ENCODE results near the gene UFSP1. TPM values are rescaled to one million over a fixed set of nuclear protein-coding genes. Genes with fewer than 3 reads are reported as not detected.

The UFSP1 gene
- total RNA-seq, 2 experiments from 2014 or later: 0.64 to 1.4 TPM

DNA sequence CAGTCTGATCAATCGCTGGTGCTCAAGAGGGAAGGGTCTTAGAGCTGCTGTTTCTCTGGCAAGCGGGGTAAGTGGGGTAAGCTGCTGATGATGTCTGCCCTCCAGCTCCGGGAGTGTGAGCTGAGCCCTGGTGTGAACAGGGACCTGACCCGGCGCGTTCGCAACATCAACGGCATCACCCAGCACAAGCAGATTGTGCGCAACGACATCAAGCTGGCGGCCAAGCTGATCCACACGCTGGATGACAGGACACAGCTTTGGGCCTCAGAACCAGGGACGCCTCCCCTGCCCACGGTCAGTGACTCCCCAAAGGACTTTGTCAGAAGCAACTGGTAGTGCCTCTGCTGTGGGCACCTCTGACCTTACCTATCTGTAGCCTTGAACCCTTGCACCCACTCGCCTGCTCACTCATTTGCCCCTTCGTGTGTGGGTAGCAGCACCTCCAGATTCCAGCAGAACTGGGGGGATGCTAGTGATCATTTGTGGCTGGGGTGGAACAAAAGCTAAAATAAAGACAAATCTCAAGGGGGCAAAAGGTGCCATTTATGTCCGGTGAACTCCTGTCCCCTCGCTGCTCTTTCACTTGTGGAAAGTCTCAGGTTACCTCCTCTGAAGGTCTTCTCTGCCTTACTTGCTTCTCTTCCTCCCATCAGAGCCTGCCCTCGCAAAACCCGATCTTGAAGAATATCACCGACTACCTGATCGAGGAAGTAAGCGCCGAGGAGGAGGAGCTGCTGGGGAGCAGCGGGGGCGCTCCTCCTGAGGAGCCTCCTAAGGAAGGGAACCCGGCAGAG is 3.2 kb downstream of the UFSP1 start:
- Mint-ChIP-seq H3K9me3 (no peaks in the 10 kb centered on the region), H3K27ac (peak overlapping the region; percentile 33), H3K4me3 (peak overlapping the region; percentile 28), H3K27me3 (ENCODE audit: low read depth) (peaks cover under 1% of the 10 kb centered on the region), H3K36me3 (ENCODE audit: low read depth) (peaks cover 63% of the 10 kb centered on the region), H3K4me1 (ENCODE audit: low read depth) (peaks cover 47% of the 10 kb centered on the region)
- intact Hi-C loops (cut with micrococcal nuclease): loop anchor here (5.0 kb wide), 2 partner anchors 251 to 274 kb away; partner anchors contain the start of gene MOSPD3
- DNase-seq: no peak
- CTCF ChIA-PET: interaction anchor here (1.0 to 2.7 kb wide), 3 partner anchors 9 to 180 kb away, joined by 3 to 11 read pairs (median 9); partner anchors contain the start of genes POP7 and SRRT

DNA sequence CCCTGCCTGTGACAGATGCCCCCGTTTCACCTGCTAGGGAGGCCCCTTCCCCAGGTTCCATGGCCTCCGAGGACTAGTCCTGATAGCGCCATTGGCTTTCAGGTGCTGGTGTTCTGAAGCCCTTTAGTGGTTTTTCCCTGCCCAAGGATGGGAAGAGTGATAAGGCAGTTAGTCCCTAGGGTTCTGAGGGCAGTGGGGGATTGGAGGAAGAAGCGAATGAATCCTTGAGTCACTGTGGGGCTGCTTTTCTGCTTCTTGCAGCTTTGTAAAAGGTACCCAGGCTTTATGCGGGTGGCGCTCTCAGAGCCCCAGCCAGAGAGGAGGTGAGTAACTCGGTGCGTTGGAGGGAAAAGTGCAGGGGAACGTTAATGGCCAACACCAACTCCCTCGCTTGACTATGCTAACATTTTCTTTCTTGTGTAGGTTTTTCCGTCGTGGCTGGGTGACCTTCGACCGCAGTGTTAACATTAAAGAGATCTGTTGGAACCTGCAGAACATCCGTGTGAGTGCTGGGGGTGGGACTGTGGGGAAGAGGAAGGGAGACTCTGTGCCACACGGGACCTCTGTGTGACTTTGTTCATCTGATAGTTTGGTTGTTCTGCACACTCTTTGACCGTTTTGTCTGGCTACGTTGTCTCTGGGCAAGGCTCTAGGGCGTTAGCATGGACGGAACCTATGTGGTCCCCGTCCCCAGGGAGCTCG is 3.9 kb downstream of the UFSP1 start:
- Mint-ChIP-seq H3K4me1 (ENCODE audit: low read depth) (peaks cover 43% of the 10 kb centered on the region), H3K27ac (no peak overlapping the region), H3K36me3 (ENCODE audit: low read depth) (peaks cover 69% of the 10 kb centered on the region), H3K9me3 (no peaks in the 10 kb centered on the region), H3K4me3 (no peak overlapping the region), H3K27me3 (ENCODE audit: low read depth) (no peaks in the 10 kb centered on the region)
- CTCF ChIA-PET: interaction anchor here (2.7 kb wide), 1 partner anchor 10 kb away, joined by 11 read pairs; the partner anchor contains the start of gene SRRT
- intact Hi-C loops (cut with micrococcal nuclease): loop anchor here (5.0 kb wide), 2 partner anchors 252 to 273 kb away; partner anchors contain the start of gene MOSPD3
- no peak for DNase-seq

DNA sequence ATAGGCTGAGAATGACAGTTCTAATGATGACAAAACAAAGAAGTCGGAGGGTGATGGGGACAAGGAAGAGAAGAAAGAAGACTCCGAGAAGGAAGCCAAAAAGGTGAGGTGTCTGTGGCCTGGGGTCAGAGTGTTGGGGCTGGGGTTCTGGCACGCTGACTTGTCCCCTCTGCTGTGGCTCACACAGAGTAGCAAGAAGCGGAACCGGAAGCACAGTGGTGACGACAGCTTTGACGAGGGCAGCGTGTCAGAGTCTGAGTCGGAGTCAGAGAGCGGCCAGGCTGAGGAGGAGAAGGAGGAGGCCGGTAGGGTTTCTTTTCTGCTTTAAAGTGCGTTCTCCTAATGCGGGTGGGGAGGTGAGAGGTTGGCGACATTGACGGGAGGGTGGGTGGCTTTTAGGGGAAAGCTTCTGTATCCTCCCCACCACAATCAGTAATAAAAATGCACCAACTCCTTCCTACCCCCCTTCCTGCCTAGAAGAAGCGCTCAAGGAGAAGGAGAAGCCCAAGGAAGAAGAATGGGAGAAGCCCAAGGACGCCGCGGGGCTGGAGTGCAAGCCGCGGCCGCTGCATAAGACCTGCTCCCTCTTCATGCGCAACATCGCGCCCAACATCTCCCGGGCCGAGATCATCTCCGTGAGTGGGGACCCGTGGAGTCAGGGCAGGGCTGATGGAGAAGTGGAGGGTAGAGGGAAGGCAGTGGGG is 4.6 kb downstream of the UFSP1 start:
- H3K4me1 Mint-ChIP-seq (ENCODE audit: low read depth): peaks cover 42% of the 10 kb centered on the region
- intact Hi-C loops (cut with micrococcal nuclease): loop anchor here (5.0 kb wide), 2 partner anchors 252 to 273 kb away; partner anchors contain the start of gene MOSPD3
- H3K9me3 Mint-ChIP-seq: no peaks in the 10 kb centered on the region
- CTCF ChIA-PET: no interaction called here
- H3K27ac Mint-ChIP-seq: peak overlapping the region; percentile 46
- no peaks in the 10 kb centered on the region for H3K27me3 Mint-ChIP-seq (ENCODE audit: low read depth)
- no peak for DNase-seq
- H3K36me3 Mint-ChIP-seq (ENCODE audit: low read depth): peaks cover 73% of the 10 kb centered on the region
- H3K4me3 Mint-ChIP-seq: no peak overlapping the region

DNA sequence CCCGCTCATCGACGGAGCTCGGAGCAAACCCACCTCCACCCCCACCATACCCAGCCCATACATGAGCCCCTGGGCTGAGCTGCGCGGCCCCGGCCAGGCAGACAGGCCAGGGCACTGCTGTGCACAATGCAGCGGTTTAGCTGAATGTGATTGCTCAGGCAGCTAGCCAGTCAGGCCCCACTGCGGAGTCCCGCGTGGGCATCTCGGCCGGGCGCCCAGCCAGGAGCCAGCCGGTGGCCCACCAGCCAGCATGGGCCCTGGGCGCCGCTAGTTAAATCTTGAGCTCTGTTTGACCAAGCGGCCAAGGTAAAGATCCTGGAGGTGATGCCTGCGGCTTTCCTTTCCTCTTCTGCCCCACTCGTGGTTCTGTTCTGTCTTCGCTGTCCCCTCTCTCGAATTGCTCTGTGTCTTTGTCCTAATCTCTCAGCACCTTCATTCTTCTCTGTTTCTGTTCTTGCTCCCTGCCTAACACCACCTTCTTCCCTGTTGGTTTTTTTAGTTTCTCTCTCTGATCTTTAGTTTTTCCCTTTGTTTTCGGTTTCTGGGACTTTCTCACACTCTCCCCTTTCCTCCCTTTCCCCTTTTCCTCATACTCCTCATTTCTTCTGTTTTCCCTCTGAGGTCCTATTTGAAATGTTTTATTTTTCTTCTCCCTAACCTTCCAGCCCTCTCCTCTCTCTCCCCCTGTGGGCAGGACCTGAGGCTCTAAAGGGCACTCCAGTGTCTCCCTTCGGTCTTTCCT is 6.6 kb downstream of the UFSP1 start:
- Mint-ChIP-seq H3K36me3 (ENCODE audit: low read depth) (peaks cover 82% of the 10 kb centered on the region), H3K4me1 (ENCODE audit: low read depth) (peaks cover 53% of the 10 kb centered on the region), H3K27me3 (ENCODE audit: low read depth) (no peaks in the 10 kb centered on the region), H3K27ac (peak overlapping the region; percentile 68), H3K9me3 (no peaks in the 10 kb centered on the region), H3K4me3 (no peak overlapping the region)
- DNase-seq: no peak
- intact Hi-C loops (cut with micrococcal nuclease): no loop called here
- CTCF ChIA-PET: no interaction called here

DNA sequence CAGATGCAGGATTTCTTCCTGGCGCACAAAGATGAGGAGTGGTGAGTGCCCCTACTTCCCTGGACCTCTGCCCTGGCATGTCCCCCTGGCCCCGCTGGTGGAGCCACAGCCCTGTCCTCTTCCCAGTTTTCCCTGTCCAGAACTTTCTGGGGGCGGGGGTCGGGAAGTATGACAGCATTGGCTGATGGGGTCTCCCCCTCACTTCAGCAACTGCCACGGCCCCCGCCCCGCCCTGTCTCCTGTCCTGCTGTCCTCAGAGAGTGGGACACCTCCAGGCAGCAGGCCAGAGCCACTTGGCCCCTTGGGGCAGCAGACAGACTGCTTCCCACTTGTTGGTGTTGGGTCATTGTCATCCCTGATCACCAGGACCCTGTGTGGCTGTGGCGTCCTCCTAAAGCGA is 7.3 kb downstream of the UFSP1 start:
- DNase-seq: no peak
- peak overlapping the region; percentile 56 for H3K27ac Mint-ChIP-seq
- H3K36me3 Mint-ChIP-seq (ENCODE audit: low read depth): peaks cover 79% of the 10 kb centered on the region
- H3K4me1 Mint-ChIP-seq (ENCODE audit: low read depth): peaks cover 51% of the 10 kb centered on the region
- no peak overlapping the region for H3K4me3 Mint-ChIP-seq
- CTCF ChIA-PET: no interaction called here
- no peaks in the 10 kb centered on the region for H3K27me3 Mint-ChIP-seq (ENCODE audit: low read depth)
- intact Hi-C loops (cut with micrococcal nuclease): no loop called here
- no peaks in the 10 kb centered on the region for H3K9me3 Mint-ChIP-seq

DNA sequence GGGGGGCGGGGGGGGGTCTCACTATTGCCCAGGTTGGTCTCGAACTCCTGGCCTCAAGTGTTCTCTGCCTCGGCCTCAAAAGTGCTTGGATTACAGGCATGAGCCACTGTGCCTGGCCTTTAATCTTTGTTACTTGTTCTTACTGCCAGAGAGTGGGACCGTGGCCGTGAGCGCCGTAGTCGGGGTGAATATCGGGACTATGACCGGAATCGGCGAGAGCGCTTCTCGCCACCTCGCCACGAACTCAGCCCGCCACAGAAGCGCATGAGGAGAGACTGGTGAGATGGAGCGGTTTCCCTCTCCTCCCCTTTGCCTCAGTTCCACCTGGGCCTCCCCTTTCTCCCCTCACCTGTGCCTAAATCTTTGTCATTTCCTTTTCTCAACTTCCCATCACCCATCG is 8.4 kb downstream of the UFSP1 start:
- H3K27me3 Mint-ChIP-seq (ENCODE audit: low read depth): no peaks in the 10 kb centered on the region
- H3K4me3 Mint-ChIP-seq: no peak overlapping the region
- CTCF ChIA-PET: no interaction called here
- peaks cover 51% of the 10 kb centered on the region for H3K4me1 Mint-ChIP-seq (ENCODE audit: low read depth)
- DNase-seq: no peak
- H3K9me3 Mint-ChIP-seq: no peaks in the 10 kb centered on the region
- H3K36me3 Mint-ChIP-seq (ENCODE audit: low read depth): peaks cover 77% of the 10 kb centered on the region
- intact Hi-C loops (cut with micrococcal nuclease): no loop called here
- peak overlapping the region; percentile 3 for H3K27ac Mint-ChIP-seq

DNA sequence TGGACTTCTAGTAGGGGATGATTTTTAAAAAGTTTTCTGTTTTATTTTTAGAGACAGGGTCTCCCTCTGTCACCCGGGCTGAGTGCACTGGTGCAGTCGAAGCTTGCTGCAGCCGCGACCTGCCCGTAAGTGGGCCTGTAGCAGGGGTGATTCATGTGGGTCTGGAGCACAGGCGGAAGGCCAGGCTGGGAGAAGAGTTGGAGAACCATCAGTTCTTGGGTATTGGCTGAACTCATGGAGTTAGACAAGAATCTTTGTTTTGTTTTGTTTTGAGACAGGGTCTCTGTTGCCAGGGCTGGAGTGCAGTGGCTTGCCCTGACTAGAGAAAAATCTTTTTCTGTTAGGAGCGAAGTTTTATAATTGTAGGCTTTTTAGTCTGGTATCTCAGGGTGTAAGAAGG is 8.9 kb downstream of the UFSP1 start:
- H3K4me1 Mint-ChIP-seq (ENCODE audit: low read depth): peaks cover 50% of the 10 kb centered on the region
- H3K36me3 Mint-ChIP-seq (ENCODE audit: low read depth): peaks cover 75% of the 10 kb centered on the region
- H3K27ac Mint-ChIP-seq: peak overlapping the region; percentile 24
- H3K9me3 Mint-ChIP-seq: no peaks in the 10 kb centered on the region
- intact Hi-C loops (cut with micrococcal nuclease): no loop called here
- H3K27me3 Mint-ChIP-seq (ENCODE audit: low read depth): no peaks in the 10 kb centered on the region
- H3K4me3 Mint-ChIP-seq: no peak overlapping the region
- no peak for DNase-seq
- CTCF ChIA-PET: no interaction called here

DNA sequence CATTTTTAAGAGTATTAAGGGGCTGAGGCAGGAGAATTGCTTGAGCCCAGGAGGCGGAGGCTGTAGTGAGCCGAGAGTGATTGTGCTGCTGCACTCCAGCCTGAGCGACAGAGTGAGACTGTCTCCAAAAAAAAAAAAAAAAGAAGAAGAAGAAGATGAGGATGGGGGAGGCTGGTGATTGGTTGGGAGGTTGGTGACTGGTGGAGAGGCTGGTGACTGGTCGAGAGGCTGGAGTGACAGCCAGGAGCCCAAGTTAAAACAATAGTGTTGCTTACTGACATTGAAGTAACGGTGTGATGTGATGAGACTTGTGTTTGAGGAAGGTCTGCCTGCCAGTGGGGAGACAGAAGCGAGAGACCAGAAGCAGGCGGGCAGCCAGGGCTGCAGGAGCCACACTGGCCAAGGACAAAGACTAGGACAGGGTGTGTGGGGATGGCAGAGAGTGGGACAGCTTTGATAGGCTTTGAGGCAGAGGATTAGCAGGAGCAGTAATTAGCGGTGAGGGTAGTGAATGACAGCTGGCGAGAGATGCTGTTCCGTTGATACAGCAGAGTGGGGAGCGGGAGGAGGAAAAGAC is 9.7 kb downstream of the UFSP1 start:
- no peak for DNase-seq
- H3K27ac Mint-ChIP-seq: no peak overlapping the region
- peaks cover 50% of the 10 kb centered on the region for H3K4me1 Mint-ChIP-seq (ENCODE audit: low read depth)
- no peaks in the 10 kb centered on the region for H3K9me3 Mint-ChIP-seq
- intact Hi-C loops (cut with micrococcal nuclease): no loop called here
- H3K4me3 Mint-ChIP-seq: no peak overlapping the region
- CTCF ChIA-PET: no interaction called here
- peaks cover 74% of the 10 kb centered on the region for H3K36me3 Mint-ChIP-seq (ENCODE audit: low read depth)
- H3K27me3 Mint-ChIP-seq (ENCODE audit: low read depth): no peaks in the 10 kb centered on the region

DNA sequence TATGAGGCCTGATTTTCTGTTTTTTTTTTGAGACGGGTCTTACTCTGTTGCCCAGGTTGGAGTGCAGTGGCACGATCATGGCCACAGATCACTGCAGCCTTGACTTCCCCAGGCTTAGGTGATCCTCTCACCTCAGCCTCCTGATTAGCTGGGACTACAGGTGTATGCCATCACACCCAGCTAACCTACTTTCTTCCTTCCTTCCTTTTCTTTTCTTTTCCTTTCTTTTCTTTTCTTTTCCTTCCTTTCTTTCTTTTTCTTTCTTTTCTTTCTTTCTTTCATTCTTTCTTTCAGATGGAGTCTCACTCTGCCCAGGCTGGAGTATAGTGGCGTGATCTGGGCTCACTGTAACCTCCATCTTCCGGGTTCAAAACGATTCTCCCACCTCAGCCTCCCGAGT is 10.8 kb downstream of the UFSP1 start:
- H3K36me3 Mint-ChIP-seq (ENCODE audit: low read depth): peaks cover 75% of the 10 kb centered on the region
- H3K27me3 Mint-ChIP-seq (ENCODE audit: low read depth): no peaks in the 10 kb centered on the region
- CTCF ChIA-PET: no interaction called here
- peak overlapping the region; percentile 56 for H3K27ac Mint-ChIP-seq
- intact Hi-C loops (cut with micrococcal nuclease): no loop called here
- DNase-seq: no peak
- H3K4me1 Mint-ChIP-seq (ENCODE audit: low read depth): peaks cover 51% of the 10 kb centered on the region
- H3K9me3 Mint-ChIP-seq: no peaks in the 10 kb centered on the region
- H3K4me3 Mint-ChIP-seq: no peak overlapping the region

DNA sequence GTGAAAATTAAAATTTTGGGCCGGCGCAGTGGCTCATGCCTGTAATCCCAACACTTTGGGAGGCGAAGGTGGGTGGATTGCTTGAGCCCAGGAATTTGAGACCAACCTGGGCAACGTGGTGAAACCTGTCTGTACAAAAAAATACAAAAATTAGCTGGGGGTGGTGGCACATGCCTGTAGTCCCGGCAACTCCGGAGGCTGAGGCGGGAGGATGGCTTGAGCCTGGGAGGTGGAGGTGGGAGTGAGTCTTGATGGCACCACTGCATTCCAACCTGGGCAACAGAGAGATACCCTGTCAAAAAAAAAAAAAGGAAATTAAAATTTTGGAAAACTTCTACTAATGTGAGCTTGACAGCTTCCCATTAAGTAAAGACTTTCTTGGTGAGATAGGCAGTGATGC is 11.5 kb downstream of the UFSP1 start:
- intact Hi-C loops (cut with micrococcal nuclease): no loop called here
- Mint-ChIP-seq H3K27me3 (ENCODE audit: low read depth) (no peaks in the 10 kb centered on the region), H3K36me3 (ENCODE audit: low read depth) (peaks cover 75% of the 10 kb centered on the region), H3K9me3 (no peaks in the 10 kb centered on the region), H3K4me1 (ENCODE audit: low read depth) (peaks cover 48% of the 10 kb centered on the region), H3K4me3 (no peak overlapping the region), H3K27ac (no peak overlapping the region)
- no peak for DNase-seq
- CTCF ChIA-PET: interaction anchor here (1.1 to 1.6 kb wide), 4 partner anchors 9 to 77 kb away, joined by 3 to 5 read pairs (median 4); partner anchors contain the start of genes SLC12A9 and UFSP1

DNA sequence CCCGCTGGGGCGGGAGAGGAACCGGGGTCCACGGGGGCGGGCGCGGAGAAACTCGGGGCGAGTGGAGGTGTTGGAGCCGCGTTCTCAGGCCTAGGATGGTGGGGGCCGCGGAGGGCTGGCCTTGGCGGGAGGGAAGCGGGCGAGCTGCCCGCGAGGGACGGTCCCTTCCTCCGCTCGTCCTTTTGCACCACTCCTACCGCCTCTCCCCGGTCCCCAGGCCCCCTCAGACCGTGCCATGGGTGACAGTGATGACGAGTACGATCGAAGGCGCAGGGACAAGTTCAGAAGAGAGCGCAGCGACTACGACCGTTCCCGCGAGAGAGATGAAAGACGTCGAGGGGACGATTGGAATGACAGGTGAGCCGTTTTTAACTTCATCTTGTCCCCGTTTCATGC is 14.2 kb downstream of the UFSP1 start:
- Mint-ChIP-seq H3K36me3 (ENCODE audit: low read depth) (peaks cover 64% of the 10 kb centered on the region), H3K4me3 (peak overlapping the region; percentile 97), H3K4me1 (ENCODE audit: low read depth) (peaks cover 47% of the 10 kb centered on the region), H3K27ac (peak overlapping the region; percentile 98), H3K27me3 (ENCODE audit: low read depth) (no peaks in the 10 kb centered on the region), H3K9me3 (no peaks in the 10 kb centered on the region)
- peak; percentile 70 for DNase-seq
- CTCF ChIA-PET: interaction anchor here (1.0 to 2.2 kb wide), 3 partner anchors 11 to 343 kb away, joined by 3 to 11 read pairs (median 6); partner anchors contain the start of genes PLOD3, SLC12A9 and ZNHIT1
- intact Hi-C loops (cut with micrococcal nuclease): loop anchor here (1.0 kb wide), 7 partner anchors 8 to 445 kb away; partner anchors contain the start of genes MOSPD3, POP7, SLC12A9 and TRIP6

Measured in activated naive CD4-positive, alpha-beta T cell treated with anti-CD3 and anti-CD28 coated beads for 36 hours (primary cell).